ENCODE data around the gene ATRNL1.

GRCh38 chr10:115103700-115104099 is 10.5 kb downstream of the ATRNL1 start:
- TF ChIP-seq, protein P1, sequence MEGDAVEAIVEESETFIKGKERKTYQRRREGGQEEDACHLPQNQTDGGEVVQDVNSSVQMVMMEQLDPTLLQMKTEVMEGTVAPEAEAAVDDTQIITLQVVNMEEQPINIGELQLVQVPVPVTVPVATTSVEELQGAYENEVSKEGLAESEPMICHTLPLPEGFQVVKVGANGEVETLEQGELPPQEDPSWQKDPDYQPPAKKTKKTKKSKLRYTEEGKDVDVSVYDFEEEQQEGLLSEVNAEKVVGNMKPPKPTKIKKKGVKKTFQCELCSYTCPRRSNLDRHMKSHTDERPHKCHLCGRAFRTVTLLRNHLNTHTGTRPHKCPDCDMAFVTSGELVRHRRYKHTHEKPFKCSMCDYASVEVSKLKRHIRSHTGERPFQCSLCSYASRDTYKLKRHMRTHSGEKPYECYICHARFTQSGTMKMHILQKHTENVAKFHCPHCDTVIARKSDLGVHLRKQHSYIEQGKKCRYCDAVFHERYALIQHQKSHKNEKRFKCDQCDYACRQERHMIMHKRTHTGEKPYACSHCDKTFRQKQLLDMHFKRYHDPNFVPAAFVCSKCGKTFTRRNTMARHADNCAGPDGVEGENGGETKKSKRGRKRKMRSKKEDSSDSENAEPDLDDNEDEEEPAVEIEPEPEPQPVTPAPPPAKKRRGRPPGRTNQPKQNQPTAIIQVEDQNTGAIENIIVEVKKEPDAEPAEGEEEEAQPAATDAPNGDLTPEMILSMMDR (IDR thresholded peaks at IDR 0.05), result no peak
- TF ChIP-seq POLR2A (IDR thresholded peaks at IDR 0.05), result no peak

Measured in Peyer's patch (tissue), 4 donors.